Left renal cortex interstitium (tissue), 4 donors: ENCODE results near the gene TEX51. TPM values are rescaled to one million over a fixed set of nuclear protein-coding genes. Genes with fewer than 3 reads are reported as not detected.

Source experiments
- DNase-seq, 4 donors: peaks; one replicate each; pipeline ENCODE4 v3.0.0-alpha.2; 2013; ENCODE audit warnings: low read depth in 4 of 4, low spot score in 2 of 4, missing footprints in 1 of 4
- polyA plus RNA-seq, 4 donors: library from polyadenylated mRNA; unstranded; fragments of 120-200 nt; gene quantifications; one replicate each; pipeline ENCODE4 v1.2.1, GENCODE V29; 2013; ENCODE audit not compliant: insufficient read length in 4 of 4

Gene TEX51
- under 1 TPM in 2 of 4 donors, not detected in 2; 0.26 to 0.60 TPM for polyA plus RNA-seq

GRCh38 chr2:126898636-126899035 lies at the start of gene TEX51:
Gene TEX51 (plus strand): TSS chr2:126898890. CDS start chr2:126898919, 29 bp downstream.
- DNase-seq = no peak

DNA sequence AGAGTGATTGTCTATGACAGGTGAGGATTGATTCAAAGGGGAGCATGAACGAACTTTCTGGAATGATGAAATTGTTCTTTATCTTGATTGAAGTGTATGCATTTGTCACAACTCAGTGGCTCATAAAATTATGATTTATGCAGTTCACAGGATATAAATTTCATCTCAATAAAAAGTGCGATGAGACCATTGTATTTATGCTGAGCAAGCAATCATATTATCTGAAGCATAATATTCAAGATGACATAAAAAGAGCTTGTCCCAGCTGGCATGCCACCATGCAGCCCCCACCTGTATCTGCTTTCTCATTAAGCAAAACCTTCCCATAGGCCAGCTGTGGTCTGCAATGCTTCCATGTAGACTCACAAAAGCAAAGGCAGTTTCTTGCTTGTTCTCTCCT lies 49.6 kb upstream of the TEX51 start:
- no peak for DNase-seq

GRCh38 chr2:126849486-126849885 lies 49.2 kb upstream of the TEX51 start:
- DNase-seq = no peak

- DNase-seq = no peak
Observed at GRCh38 chr2:126849991-126850535, 48.6 kb upstream of the TEX51 start.

GRCh38 chr2:126850940-126851339 lies 47.8 kb upstream of the TEX51 start:
- no peak for DNase-seq

DNA sequence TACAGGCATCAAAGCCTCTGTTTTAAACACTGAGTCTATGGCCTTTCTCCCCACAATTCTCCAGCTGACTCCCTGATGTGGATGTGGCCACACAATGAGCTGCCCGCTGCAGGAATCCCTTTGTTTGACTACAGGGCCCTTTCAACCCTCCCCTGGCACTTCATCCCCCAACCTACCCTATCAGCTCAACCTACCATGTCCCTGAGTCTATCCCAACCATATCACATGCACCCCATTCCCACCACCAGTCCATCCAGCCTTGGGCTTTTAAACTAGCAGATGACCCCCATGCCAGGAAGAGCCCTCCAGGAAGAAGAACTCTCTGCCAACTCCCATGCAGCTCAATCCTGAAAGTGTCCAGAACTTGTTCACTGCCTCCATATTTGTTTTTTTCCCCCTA lies 46.9 kb upstream of the TEX51 start:
- no peak for DNase-seq

GRCh38 chr2:126852361-126852760 lies 46.3 kb upstream of the TEX51 start:
- no peak for DNase-seq

DNA sequence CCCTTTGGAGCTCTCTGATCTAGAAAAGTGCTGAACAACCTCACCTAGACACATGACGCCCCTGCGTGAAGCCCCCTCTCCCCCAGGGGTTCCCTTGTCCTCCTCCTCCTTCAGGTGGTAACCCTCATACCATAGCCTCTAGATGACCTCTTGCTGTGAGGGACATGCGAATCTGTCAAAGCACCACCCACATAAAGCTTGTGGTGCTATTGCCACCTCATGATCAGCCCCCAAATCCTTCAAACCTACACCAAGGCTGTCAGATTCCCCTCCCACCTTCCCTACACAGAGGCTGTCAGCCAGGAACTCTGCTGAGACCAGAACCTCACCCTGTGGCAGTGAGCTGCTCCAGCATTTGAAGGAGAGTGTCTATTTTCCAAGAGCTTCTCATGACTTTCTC lies 43.1 kb upstream of the TEX51 start:
- no peak for DNase-seq

GRCh38 chr2:126856403-126856802 lies 42.3 kb upstream of the TEX51 start:
- DNase-seq = no peak

DNA sequence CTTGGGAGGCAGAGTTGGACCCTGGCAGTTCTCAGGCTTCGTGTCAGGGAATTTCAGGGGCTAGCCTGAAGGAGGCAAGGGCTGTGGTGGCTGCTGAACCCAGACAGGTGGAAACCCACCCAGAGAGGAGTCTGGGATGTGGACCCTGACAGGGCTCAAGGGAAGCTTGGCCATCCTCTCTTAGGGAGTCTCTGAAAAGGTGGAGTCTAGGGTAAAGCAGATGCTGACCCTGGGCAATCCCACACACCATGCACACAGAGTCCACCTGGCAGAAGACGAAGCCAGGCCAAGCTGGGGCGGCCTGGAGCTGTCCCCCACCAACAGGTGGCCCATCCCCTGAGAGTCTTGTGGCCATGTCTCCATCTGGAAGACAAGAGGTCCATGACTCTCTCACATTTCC lies 41.2 kb upstream of the TEX51 start:
- no peak for DNase-seq

- no peak for DNase-seq
Observed at GRCh38 chr2:126858013-126858412, 40.7 kb upstream of the TEX51 start.

GRCh38 chr2:126858436-126858835 lies 40.3 kb upstream of the TEX51 start:
- no peak for DNase-seq

GRCh38 chr2:126858991-126859390 lies 39.7 kb upstream of the TEX51 start:
- DNase-seq = no peak

GRCh38 chr2:126859631-126860030 lies 39.1 kb upstream of the TEX51 start:
- DNase-seq = no peak

DNA sequence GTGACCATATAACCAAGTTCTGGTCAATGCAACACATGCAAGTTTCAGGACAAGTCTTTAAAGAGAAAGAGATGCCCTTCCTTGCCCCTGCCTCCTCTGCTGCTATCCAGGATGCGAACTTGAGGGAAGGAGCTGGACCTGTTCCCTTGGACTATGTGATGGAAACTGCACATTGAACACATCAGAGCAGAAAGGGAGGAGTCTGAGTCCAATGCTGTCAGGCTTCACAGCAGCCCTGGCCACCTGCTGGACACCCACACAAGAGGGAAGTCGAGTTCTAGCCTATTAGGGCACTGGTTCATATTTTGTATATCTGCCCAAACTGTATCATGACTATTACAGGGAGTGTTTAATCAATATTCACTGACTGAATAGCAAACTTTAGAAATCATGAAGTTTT lies 38.3 kb upstream of the TEX51 start:
- DNase-seq = no peak

- no peak for DNase-seq
Observed at GRCh38 chr2:126862730-126863129, 36.0 kb upstream of the TEX51 start.

DNA sequence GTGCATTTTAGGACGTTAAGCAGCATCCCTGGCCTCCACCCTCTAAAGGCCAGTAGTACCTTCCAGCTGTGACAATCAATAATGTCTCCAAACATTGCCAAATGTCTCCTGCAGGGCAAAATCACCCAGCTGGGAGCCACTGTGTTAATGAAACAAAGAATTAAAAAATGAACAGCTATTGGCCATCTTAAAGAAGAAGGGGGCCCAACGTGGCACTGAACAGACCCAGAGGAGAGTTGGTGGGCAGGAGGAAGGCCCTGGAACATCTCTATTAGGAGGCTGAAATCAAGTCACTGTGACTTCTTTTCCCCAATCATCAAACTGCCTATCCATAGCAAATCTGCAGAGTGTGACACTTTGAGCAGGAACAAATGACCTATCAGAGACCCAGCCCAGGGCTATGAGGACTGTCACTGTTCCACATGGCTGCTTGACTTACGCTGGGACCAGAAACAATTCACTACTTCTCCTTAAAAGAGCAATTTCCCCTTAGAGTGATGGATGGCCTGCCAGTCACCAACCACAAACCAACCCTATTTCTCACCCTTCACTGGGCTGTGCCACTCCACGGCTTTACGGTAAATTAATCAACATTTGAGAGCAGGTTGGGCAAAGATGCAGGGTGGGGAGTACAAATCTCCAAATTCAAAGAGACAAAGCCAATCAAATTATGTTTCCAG lies 35.2 kb upstream of the TEX51 start:
- no peak for DNase-seq

GRCh38 chr2:126864861-126865260 lies 33.8 kb upstream of the TEX51 start:
- DNase-seq = no peak

- DNase-seq = no peak
Observed at GRCh38 chr2:126866451-126866850, 32.2 kb upstream of the TEX51 start.

DNA sequence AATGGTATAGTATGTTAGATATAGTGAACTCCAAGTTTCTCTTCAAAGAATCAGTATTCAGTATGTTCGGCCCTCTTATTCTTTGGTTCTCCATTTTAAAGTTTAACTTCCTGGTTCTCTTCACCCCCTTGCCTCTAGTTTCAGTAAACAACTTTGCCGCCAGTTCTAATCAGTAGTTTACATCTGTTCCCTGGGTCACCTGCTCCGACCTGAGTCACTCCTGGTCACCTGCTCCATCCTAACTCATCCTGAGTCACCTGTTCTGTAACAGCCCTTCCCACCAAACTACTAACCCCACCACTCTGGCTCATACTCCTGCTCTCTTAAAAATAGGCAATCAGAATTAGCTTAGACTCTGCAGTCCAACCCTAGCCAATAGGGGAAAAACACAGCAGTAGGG lies 23.7 kb upstream of the TEX51 start:
- DNase-seq = no peak

GRCh38 chr2:126876631-126877030 lies 22.1 kb upstream of the TEX51 start:
- no peak for DNase-seq

DNA sequence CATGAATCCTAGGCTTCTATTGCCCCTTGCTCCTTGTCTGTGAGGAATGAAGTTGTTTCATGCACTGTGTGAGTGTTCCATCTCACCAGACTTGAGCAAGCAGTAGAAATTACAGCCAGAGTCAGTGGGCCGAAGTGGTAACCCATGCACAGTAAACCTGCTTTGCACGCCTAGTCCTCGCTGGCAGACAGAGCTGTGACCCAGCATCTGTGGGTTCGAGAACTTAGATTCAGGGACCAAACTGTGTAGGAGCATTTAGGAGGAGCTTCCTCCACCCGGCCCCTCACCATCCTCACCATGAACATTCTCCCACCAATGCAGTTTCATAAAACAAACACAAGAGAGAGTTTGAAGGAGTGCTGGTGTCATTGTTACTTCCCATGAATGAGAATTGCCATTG lies 21.6 kb upstream of the TEX51 start:
- no peak for DNase-seq
